Stimulated activated naive B cell treated with anti-CD40 and anti-IgM and Interleukin-4, amounts not matched to agents 10 μg/mL and 1 μg/mL and 100 μg/mL, for 72 hours (primary cell): Measurements from ENCODE around the gene ACSM4.
A peak's percentile ranks its signal among the peaks of the same experiment; 100 is the strongest.

Experiments
- ATAC-seq, 2 donors: fragments of 150-1000 bp; cut with Tn5 transposase; replicated peaks; 2 replicates each; pipeline ENCODE4 v1.10.0; 2021; ENCODE audit warnings: moderate library complexity in 1 of 2
- DNase-seq: peaks from one replicate; pipeline ENCODE4 v3.0.0; 2021
- H3K27ac Mint-ChIP-seq: one replicate; pipeline ENCODE4 v1.8.0; 2022; ENCODE audit warnings: mild to moderate bottlenecking, mixed read lengths
- H3K27me3 Mint-ChIP-seq, 2 donors: one replicate each; pipeline ENCODE4 v1.8.0; 2022; ENCODE audit warnings: mixed read lengths in 2 of 2
- H3K36me3 Mint-ChIP-seq, 2 donors: one replicate each; pipeline ENCODE4 v1.8.0; 2022; ENCODE audit warnings: mixed read lengths in 2 of 2, mild to moderate bottlenecking in 1 of 2
- H3K4me1 Mint-ChIP-seq, 2 donors: one replicate each; pipeline ENCODE4 v1.8.0; 2022; ENCODE audit warnings: mixed read lengths in 2 of 2, mild to moderate bottlenecking in 1 of 2
- H3K4me3 Mint-ChIP-seq, 2 donors: one replicate each; pipeline ENCODE4 v1.8.0; 2022; ENCODE audit warnings: mild to moderate bottlenecking in 2 of 2, mixed read lengths in 2 of 2, moderate library complexity in 1 of 2
- H3K9me3 Mint-ChIP-seq, 2 donors: one replicate each; pipeline ENCODE4 v1.8.0; 2022; ENCODE audit warnings: mixed read lengths in 2 of 2, mild to moderate bottlenecking in 1 of 2

Gene ACSM4

GRCh38 chr12:7351177-7351576 lies 47.3 kb downstream of the ACSM4 start:
- Mint-ChIP-seq H3K4me1 (no peaks in the 10 kb centered on the region), H3K9me3 (no peaks in the 10 kb centered on the region), H3K36me3 (no peaks in the 10 kb centered on the region), H3K27ac (no peak overlapping the region), H3K4me3 (no peak overlapping the region), H3K27me3 (peaks cover 13 to 21% of the 10 kb centered on the region in 2 donors)
- ATAC-seq (no peak), DNase-seq (no peak)

GRCh38 chr12:7352661-7353060 lies 48.8 kb downstream of the ACSM4 start:
- DNase-seq = no peak
- Mint-ChIP-seq H3K4me3 (no peak overlapping the region), H3K27ac (no peak overlapping the region), H3K9me3 (no peaks in the 10 kb centered on the region), H3K4me1 (no peaks in the 10 kb centered on the region), H3K27me3 (peaks cover 13 to 21% of the 10 kb centered on the region in 2 donors), H3K36me3 (no peaks in the 10 kb centered on the region)
- ATAC-seq = no peak

- ATAC-seq = no peak
- DNase-seq = no peak
- H3K27ac Mint-ChIP-seq = no peak overlapping the region
Measured at GRCh38 chr12:7354529-7354928, 50.7 kb downstream of the ACSM4 start.

GRCh38 chr12:7361265-7361664 lies 57.4 kb downstream of the ACSM4 start:
- Mint-ChIP-seq H3K4me1 (no peaks in the 10 kb centered on the region), H3K36me3 (no peaks in the 10 kb centered on the region), H3K4me3 (no peak overlapping the region), H3K9me3 (no peaks in the 10 kb centered on the region), H3K27ac (no peak overlapping the region), H3K27me3 (peaks cover 7 to 8% of the 10 kb centered on the region in 2 donors)
- ATAC-seq (no peak), DNase-seq (no peak)

More at GRCh38 chr12:7354529-7354928, 50.7 kb downstream of the ACSM4 start:
- H3K4me3 Mint-ChIP-seq = no peak overlapping the region
- H3K27me3 Mint-ChIP-seq = peaks cover 13 to 16% of the 10 kb centered on the region in 2 donors
- no peaks in the 10 kb centered on the region for H3K9me3 Mint-ChIP-seq
- H3K36me3 Mint-ChIP-seq = no peaks in the 10 kb centered on the region
- H3K4me1 Mint-ChIP-seq = no peaks in the 10 kb centered on the region

GRCh38 chr12:7362734-7363133 lies 58.9 kb downstream of the ACSM4 start:
- Mint-ChIP-seq H3K9me3 (no peaks in the 10 kb centered on the region), H3K4me3 (no peak overlapping the region), H3K36me3 (no peaks in the 10 kb centered on the region), H3K27ac (no peak overlapping the region), H3K4me1 (no peaks in the 10 kb centered on the region), H3K27me3 (peaks cover 7 to 8% of the 10 kb centered on the region in 2 donors)
- DNase-seq = no peak
- no peak for ATAC-seq

GRCh38 chr12:7369274-7369729 lies 65.4 kb downstream of the ACSM4 start:
- Mint-ChIP-seq H3K36me3 (no peaks in the 10 kb centered on the region), H3K4me3 (no peak overlapping the region), H3K4me1 (no peaks in the 10 kb centered on the region)

GRCh38 chr12:7373226-7373625 lies 69.4 kb downstream of the ACSM4 start:
- ATAC-seq = no peak
- no peaks in the 10 kb centered on the region for H3K4me1 Mint-ChIP-seq
- peaks cover 7 to 19% of the 10 kb centered on the region in 2 donors for H3K27me3 Mint-ChIP-seq
- peaks cover 2 to 8% of the 10 kb centered on the region in 2 donors for H3K9me3 Mint-ChIP-seq
- DNase-seq = no peak
- H3K36me3 Mint-ChIP-seq = no peaks in the 10 kb centered on the region
- H3K4me3 Mint-ChIP-seq = no peak overlapping the region
- no peak overlapping the region for H3K27ac Mint-ChIP-seq

More at GRCh38 chr12:7369274-7369729, 65.4 kb downstream of the ACSM4 start:
- peaks cover 2 to 8% of the 10 kb centered on the region in 2 donors for H3K9me3 Mint-ChIP-seq
- peak; percentile 5 for DNase-seq
- no peak overlapping the region for H3K27ac Mint-ChIP-seq
- H3K27me3 Mint-ChIP-seq = peaks cover 8 to 16% of the 10 kb centered on the region in 2 donors
- ATAC-seq = peak in 1 of 2 donors; percentile 66

GRCh38 chr12:7374423-7375144 lies 70.7 kb downstream of the ACSM4 start:
- DNase-seq (no peak), ATAC-seq (peak; percentile 51 to 53)

GRCh38 chr12:7375145-7375543 lies 71.3 kb downstream of the ACSM4 start:
- DNase-seq = no peak
- Mint-ChIP-seq H3K4me1 (no peaks in the 10 kb centered on the region), H3K27ac (no peak overlapping the region), H3K36me3 (no peaks in the 10 kb centered on the region), H3K9me3 (peaks cover 2 to 8% of the 10 kb centered on the region in 2 donors), H3K4me3 (no peak overlapping the region), H3K27me3 (peaks cover 8 to 16% of the 10 kb centered on the region in 2 donors)
- no peak for ATAC-seq

More at GRCh38 chr12:7374423-7375144, 70.7 kb downstream of the ACSM4 start:
- peaks cover 7 to 20% of the 10 kb centered on the region in 2 donors for H3K27me3 Mint-ChIP-seq
- H3K36me3 Mint-ChIP-seq = no peaks in the 10 kb centered on the region
- H3K4me3 Mint-ChIP-seq = no peak overlapping the region
- no peak overlapping the region for H3K27ac Mint-ChIP-seq
- H3K4me1 Mint-ChIP-seq = no peaks in the 10 kb centered on the region
- peaks cover 2 to 8% of the 10 kb centered on the region in 2 donors for H3K9me3 Mint-ChIP-seq

- Mint-ChIP-seq H3K27me3 (peaks cover 6 to 12% of the 10 kb centered on the region in 2 donors), H3K4me3 (no peak overlapping the region), H3K4me1 (no peaks in the 10 kb centered on the region), H3K27ac (no peak overlapping the region), H3K9me3 (no peaks in the 10 kb centered on the region), H3K36me3 (no peaks in the 10 kb centered on the region)
- no peak for ATAC-seq
- DNase-seq = no peak
Measured at GRCh38 chr12:7376196-7376595, 72.3 kb downstream of the ACSM4 start.
